Activated T-cell treated with anti-CD3 and anti-CD28 coated beads, Interleukin-2, amount 50 U/mL, for 4 hours (primary cell): Measurements from ENCODE around the gene FAM174C. TPM values are rescaled to one million over a fixed set of nuclear protein-coding genes. Genes with fewer than 3 reads are reported as not detected.

Experiments used
- ATAC-seq, 2 donors: fragments of 200-7000 bp; cut with Tn5 transposase; one replicate each; pipeline ENCODE4 v1.10.0; 2021
- DNase-seq: peaks from one replicate; pipeline ENCODE4 v3.0.0-alpha.2; 2020
- H3K27me3 Mint-ChIP-seq: one replicate; pipeline ENCODE4 v1.8.0; 2021; ENCODE audit warnings: low read depth, mixed read lengths
- H3K36me3 Mint-ChIP-seq: one replicate; pipeline ENCODE4 v1.8.0; 2022; ENCODE audit warnings: mixed read lengths; ENCODE audit not compliant: insufficient read depth
- H3K4me1 Mint-ChIP-seq: one replicate; pipeline ENCODE4 v1.8.0; 2021; ENCODE audit warnings: low read depth, mixed read lengths
- H3K4me3 Mint-ChIP-seq: one replicate; pipeline ENCODE4 v1.8.0; 2021; ENCODE audit warnings: mild to moderate bottlenecking, moderate library complexity, mixed read lengths
- H3K9me3 Mint-ChIP-seq: one replicate; pipeline ENCODE4 v1.8.0; 2021; ENCODE audit warnings: mixed read lengths
- total RNA-seq, 3 donors: library from RNA; stranded (reverse); gene quantifications; one replicate each; pipeline ENCODE4 v1.2.1, GENCODE V29; 2021

The FAM174C gene
- 100 to 1,000 TPM; 189 to 199 (median 194) TPM for total RNA-seq

- Mint-ChIP-seq H3K27me3 (no peaks in the 10 kb centered on the region), H3K36me3 (peaks cover 43% of the 10 kb centered on the region), H3K4me3 (peak within 1 kb of the TSS; percentile 89), H3K9me3 (no peaks in the 10 kb centered on the region), H3K4me1 (peaks cover 49% of the 10 kb centered on the region)
- ATAC-seq (peak; percentile 84), DNase-seq (peak; percentile 96)
Measured at GRCh38 chr19:1275260-1275975, at the start of gene FAM174C. Gene FAM174C, plus strand, starts transcription at chr19:1275530. Its CDS starts 20 bp downstream, at chr19:1275550.

GRCh38 chr19:1226227-1226518 lies 49.2 kb upstream of the FAM174C start:
- H3K4me1 Mint-ChIP-seq, result no peaks in the 10 kb centered on the region
- DNase-seq (no peak), ATAC-seq (no peak)
- H3K4me3 Mint-ChIP-seq, result no peak overlapping the region
- H3K9me3 Mint-ChIP-seq, result no peaks in the 10 kb centered on the region
- H3K27me3 Mint-ChIP-seq, result no peaks in the 10 kb centered on the region
- no peaks in the 10 kb centered on the region for H3K36me3 Mint-ChIP-seq

- ATAC-seq (no peak), DNase-seq (no peak)
- no peaks in the 10 kb centered on the region for H3K4me1 Mint-ChIP-seq
- no peak overlapping the region for H3K4me3 Mint-ChIP-seq
- H3K9me3 Mint-ChIP-seq, result no peaks in the 10 kb centered on the region
- H3K36me3 Mint-ChIP-seq, result no peaks in the 10 kb centered on the region
- no peaks in the 10 kb centered on the region for H3K27me3 Mint-ChIP-seq
Measured at GRCh38 chr19:1226522-1227303, 48.6 kb upstream of the FAM174C start.

- Mint-ChIP-seq H3K9me3 (no peaks in the 10 kb centered on the region), H3K4me1 (no peaks in the 10 kb centered on the region), H3K4me3 (no peak overlapping the region), H3K36me3 (no peaks in the 10 kb centered on the region), H3K27me3 (no peaks in the 10 kb centered on the region)
- ATAC-seq (no peak), DNase-seq (no peak)
Measured at GRCh38 chr19:1227304-1228054, 47.9 kb upstream of the FAM174C start.

GRCh38 chr19:1228161-1228957 lies 47.0 kb upstream of the FAM174C start:
- H3K9me3 Mint-ChIP-seq, result no peaks in the 10 kb centered on the region
- ATAC-seq, result no peak

GRCh38 chr19:1229056-1229923 lies 46.0 kb upstream of the FAM174C start:
- no peak for DNase-seq
- Mint-ChIP-seq H3K4me3 (no peak overlapping the region), H3K36me3 (no peaks in the 10 kb centered on the region), H3K4me1 (no peaks in the 10 kb centered on the region), H3K9me3 (no peaks in the 10 kb centered on the region), H3K27me3 (no peaks in the 10 kb centered on the region)
- ATAC-seq, result no peak

More at GRCh38 chr19:1228161-1228957, 47.0 kb upstream of the FAM174C start:
- Mint-ChIP-seq H3K4me3 (no peak overlapping the region), H3K36me3 (no peaks in the 10 kb centered on the region), H3K27me3 (no peaks in the 10 kb centered on the region), H3K4me1 (no peaks in the 10 kb centered on the region)
- no peak for DNase-seq

GRCh38 chr19:1229924-1230782 lies 45.2 kb upstream of the FAM174C start:
- Mint-ChIP-seq H3K4me1 (no peaks in the 10 kb centered on the region), H3K9me3 (no peaks in the 10 kb centered on the region), H3K27me3 (no peaks in the 10 kb centered on the region), H3K36me3 (no peaks in the 10 kb centered on the region), H3K4me3 (no peak overlapping the region)
- no peak for ATAC-seq
- no peak for DNase-seq

GRCh38 chr19:1230783-1231489 lies 44.4 kb upstream of the FAM174C start:
- Mint-ChIP-seq H3K4me1 (no peaks in the 10 kb centered on the region), H3K27me3 (no peaks in the 10 kb centered on the region), H3K36me3 (no peaks in the 10 kb centered on the region), H3K9me3 (no peaks in the 10 kb centered on the region), H3K4me3 (no peak overlapping the region)
- ATAC-seq (peak in 1 of 2 donors; percentile 24), DNase-seq (no peak)

- no peaks in the 10 kb centered on the region for H3K4me1 Mint-ChIP-seq
- H3K9me3 Mint-ChIP-seq, result no peaks in the 10 kb centered on the region
- DNase-seq (no peak), ATAC-seq (no peak)
- H3K4me3 Mint-ChIP-seq, result no peak overlapping the region
- no peaks in the 10 kb centered on the region for H3K27me3 Mint-ChIP-seq
- no peaks in the 10 kb centered on the region for H3K36me3 Mint-ChIP-seq
Measured at GRCh38 chr19:1231729-1232637, 43.3 kb upstream of the FAM174C start.

GRCh38 chr19:1232652-1233072 lies 42.7 kb upstream of the FAM174C start:
- no peak for DNase-seq
- no peaks in the 10 kb centered on the region for H3K36me3 Mint-ChIP-seq
- H3K4me1 Mint-ChIP-seq, result no peaks in the 10 kb centered on the region
- H3K9me3 Mint-ChIP-seq, result no peaks in the 10 kb centered on the region
- H3K27me3 Mint-ChIP-seq, result no peaks in the 10 kb centered on the region
- no peak overlapping the region for H3K4me3 Mint-ChIP-seq
- no peak for ATAC-seq

GRCh38 chr19:1233115-1233667 lies 42.1 kb upstream of the FAM174C start:
- no peak overlapping the region for H3K4me3 Mint-ChIP-seq
- no peaks in the 10 kb centered on the region for H3K27me3 Mint-ChIP-seq
- H3K4me1 Mint-ChIP-seq, result peaks cover 1% of the 10 kb centered on the region
- no peaks in the 10 kb centered on the region for H3K36me3 Mint-ChIP-seq
- no peaks in the 10 kb centered on the region for H3K9me3 Mint-ChIP-seq
- no peak for ATAC-seq
- no peak for DNase-seq
